ENCODE results near the gene SPHK2.

GRCh38 chr19:48646001-48646721 lies 26.9 kb downstream of the SPHK2 start, which contains the start of gene CA11:
- no peak for TF ChIP-seq GATA2 (IDR thresholded peaks at IDR 0.05; ENCODE audit: low read depth, low read length)
- TF ChIP-seq GATA3 (IDR thresholded peaks at IDR 0.05; ENCODE audit: low read depth, low read length) = no peak
